ENCODE results near the gene TTI1.

DNA sequence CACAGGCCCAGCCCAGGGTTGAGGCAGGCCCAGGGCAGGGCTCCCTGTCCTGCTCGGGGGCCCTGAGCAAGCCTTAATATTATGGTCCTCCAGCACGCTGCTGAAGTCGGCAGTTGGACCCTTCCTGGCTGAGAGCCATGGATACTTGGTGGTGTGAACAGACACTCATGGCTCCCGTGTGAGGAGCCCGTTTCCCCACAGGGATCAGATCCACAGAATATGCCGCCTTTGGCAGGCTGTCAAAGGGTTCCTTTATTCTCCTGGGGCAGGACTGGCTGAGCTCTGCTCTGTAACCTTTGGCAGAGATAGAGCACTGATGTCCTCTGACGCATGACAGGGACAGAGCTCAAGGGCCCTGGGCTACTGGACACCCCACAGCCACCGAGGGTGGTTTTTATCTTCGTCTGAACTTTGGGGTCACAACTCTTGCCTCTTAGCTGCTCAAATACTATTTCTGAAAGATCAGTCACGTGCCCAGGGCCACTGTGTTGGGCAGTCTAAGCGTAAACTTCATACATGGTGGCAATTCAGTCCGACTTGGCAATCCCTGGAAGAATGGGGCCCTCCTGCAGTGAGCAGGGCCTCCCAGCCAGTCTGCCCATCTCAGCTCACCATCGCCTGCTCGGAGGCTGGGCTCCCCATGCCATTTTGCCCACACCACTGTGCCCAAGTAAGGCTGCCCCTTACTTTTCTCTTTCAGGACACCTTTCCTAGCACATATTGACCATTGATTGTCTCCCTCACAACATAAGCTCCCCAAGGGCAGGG is 49.1 kb downstream of the TTI1 start:
- TF ChIP-seq, protein P1, sequence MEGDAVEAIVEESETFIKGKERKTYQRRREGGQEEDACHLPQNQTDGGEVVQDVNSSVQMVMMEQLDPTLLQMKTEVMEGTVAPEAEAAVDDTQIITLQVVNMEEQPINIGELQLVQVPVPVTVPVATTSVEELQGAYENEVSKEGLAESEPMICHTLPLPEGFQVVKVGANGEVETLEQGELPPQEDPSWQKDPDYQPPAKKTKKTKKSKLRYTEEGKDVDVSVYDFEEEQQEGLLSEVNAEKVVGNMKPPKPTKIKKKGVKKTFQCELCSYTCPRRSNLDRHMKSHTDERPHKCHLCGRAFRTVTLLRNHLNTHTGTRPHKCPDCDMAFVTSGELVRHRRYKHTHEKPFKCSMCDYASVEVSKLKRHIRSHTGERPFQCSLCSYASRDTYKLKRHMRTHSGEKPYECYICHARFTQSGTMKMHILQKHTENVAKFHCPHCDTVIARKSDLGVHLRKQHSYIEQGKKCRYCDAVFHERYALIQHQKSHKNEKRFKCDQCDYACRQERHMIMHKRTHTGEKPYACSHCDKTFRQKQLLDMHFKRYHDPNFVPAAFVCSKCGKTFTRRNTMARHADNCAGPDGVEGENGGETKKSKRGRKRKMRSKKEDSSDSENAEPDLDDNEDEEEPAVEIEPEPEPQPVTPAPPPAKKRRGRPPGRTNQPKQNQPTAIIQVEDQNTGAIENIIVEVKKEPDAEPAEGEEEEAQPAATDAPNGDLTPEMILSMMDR (IDR thresholded peaks at IDR 0.05), result no peak
- TF ChIP-seq POLR2AphosphoS5 (IDR thresholded peaks at IDR 0.05) (no peak), POLR2A (IDR thresholded peaks at IDR 0.05) (no peak), EP300 (IDR thresholded peaks at IDR 0.05) (no peak)

Data from gastroesophageal sphincter (tissue), 3 donors.